Uterus (tissue), 4 donors: ENCODE results near the gene HOXD10. TPM values are rescaled to one million over a fixed set of nuclear protein-coding genes. Genes with fewer than 3 reads are reported as not detected.

Experiments used
- DNase-seq, 2 donors: peaks; one replicate each; pipeline ENCODE4 v3.0.0-alpha.2; 2019 to 2020
- H3K27ac ChIP-seq, 2 donors: fragments of 200-600 bp; sonication (generic); 1 replicate in 1 of 2; 2 replicates in 1 of 2; pipeline ENCODE4 v1.5.1; 2016 to 2018
- H3K27me3 ChIP-seq, 2 donors: fragments of 200-600 bp; sonication (generic); one replicate each; pipeline ENCODE4 v1.5.1; 2018 to 2019; ENCODE audit warnings: control low read depth in 1 of 2
- H3K36me3 ChIP-seq, 2 donors: fragments of 200-600 bp; sonication (generic); one replicate each; pipeline ENCODE4 v1.5.1; 2019; ENCODE audit warnings: control low read depth in 1 of 2
- H3K4me1 ChIP-seq, 2 donors: fragments of 200-600 bp; sonication (generic); one replicate each; pipeline ENCODE4 v1.5.1; 2018 to 2019; ENCODE audit warnings: control low read depth in 1 of 2
- H3K4me3 ChIP-seq, 2 donors: fragments of 200-600 bp; sonication (generic); 1 replicate in 1 of 2; 2 replicates in 1 of 2; pipeline ENCODE4 v1.5.1; 2018 to 2019; ENCODE audit warnings: mild to moderate bottlenecking in 1 of 2
- H3K9me3 ChIP-seq, 2 donors: fragments of 200-600 bp; sonication (generic); one replicate each; pipeline ENCODE4 v1.5.1; 2019; ENCODE audit warnings: control low read depth in 1 of 2
- POLR2A ChIP-seq, 2 donors: fragments of 450-650 bp; IDR thresholded peaks; one replicate each; pipeline ENCODE4 v1.6.1; 2016; ENCODE audit warnings: antibody characterized with exemption in 2 of 2, mild to moderate bottlenecking in 1 of 2, moderate library complexity in 1 of 2
- intact Hi-C: fragments of 100-400 bp; cut with DNase I; formaldehyde crosslinking; loops from one replicate; pipeline ENCODE4 v1.15.1; 2023; ENCODE audit warnings: low total_unique reads
- total RNA-seq, 4 donors: library from RNA; depleted of rRNA in 3 of 4; stranded (reverse); fragments of >200 nt in 3 of 4; gene quantifications; one replicate each; pipeline versions ENCODE4 v1.1.0 to v1.2.4, GENCODE V29; 2014 to 2023
- TF ChIP-seq, protein P1 (sequence below), 4 experiments: fragments of 200-600 bp in 2 of 4; fragments of 450-650 bp in 2 of 4; sonication (generic) in 2 of 4; IDR thresholded peaks; one replicate each; pipeline ENCODE4 v1.5.1; 2016 to 2019; ENCODE audit warnings: antibody characterized with exemption in 4 of 4, mild to moderate bottlenecking in 2 of 4, moderate library complexity in 1 of 4
- donor health status: DM: yes; HTN: yes; CAD: no.

HOXD10 gene
- total RNA-seq, 4 donors from 2014 or later = 6.8 to 81.0 (median 53.6) TPM

DNA sequence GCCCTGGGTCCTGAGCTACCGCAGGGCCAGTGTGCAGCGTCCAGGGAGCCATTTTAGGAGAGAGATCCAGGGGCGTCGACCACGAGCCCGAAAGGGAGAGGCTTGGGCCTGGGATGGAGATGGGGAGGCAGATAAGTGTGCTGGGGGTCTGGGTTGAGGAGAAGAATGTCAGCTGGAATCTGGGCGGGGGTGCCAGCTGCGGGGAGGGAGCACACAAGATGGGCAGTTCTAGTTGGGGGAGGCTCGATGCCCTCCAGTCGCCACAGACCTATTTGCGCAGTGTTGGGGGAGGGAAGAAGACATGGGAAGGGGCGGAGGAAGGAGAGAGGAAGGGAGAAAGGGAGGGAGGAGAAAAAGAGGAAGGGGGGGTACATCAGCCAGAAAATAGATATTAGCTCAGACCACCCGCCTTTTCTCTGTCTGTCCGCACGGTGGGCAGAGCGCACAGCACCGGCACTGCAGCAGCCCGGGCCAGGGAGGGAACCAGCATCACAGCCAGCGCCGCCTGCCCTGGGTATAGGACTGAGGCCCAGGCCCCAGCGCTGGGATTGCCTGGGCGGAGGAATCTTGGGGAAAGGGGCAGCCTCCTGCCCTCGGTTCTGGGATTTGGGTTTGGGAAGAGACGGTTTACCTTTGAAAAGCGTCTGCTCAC, 11.4 kb upstream of the HOXD10 start:
- peak overlapping the region; percentile 98 to 99 for H3K27ac ChIP-seq
- intact Hi-C loops = no loop called here
- no peaks in the 10 kb centered on the region for H3K9me3 ChIP-seq
- no peaks in the 10 kb centered on the region for H3K36me3 ChIP-seq
- H3K27me3 ChIP-seq = peaks cover 4 to 6% of the 10 kb centered on the region in 2 donors
- H3K4me3 ChIP-seq = peak overlapping the region; percentile 12 to 32
- TF ChIP-seq, protein P1, sequence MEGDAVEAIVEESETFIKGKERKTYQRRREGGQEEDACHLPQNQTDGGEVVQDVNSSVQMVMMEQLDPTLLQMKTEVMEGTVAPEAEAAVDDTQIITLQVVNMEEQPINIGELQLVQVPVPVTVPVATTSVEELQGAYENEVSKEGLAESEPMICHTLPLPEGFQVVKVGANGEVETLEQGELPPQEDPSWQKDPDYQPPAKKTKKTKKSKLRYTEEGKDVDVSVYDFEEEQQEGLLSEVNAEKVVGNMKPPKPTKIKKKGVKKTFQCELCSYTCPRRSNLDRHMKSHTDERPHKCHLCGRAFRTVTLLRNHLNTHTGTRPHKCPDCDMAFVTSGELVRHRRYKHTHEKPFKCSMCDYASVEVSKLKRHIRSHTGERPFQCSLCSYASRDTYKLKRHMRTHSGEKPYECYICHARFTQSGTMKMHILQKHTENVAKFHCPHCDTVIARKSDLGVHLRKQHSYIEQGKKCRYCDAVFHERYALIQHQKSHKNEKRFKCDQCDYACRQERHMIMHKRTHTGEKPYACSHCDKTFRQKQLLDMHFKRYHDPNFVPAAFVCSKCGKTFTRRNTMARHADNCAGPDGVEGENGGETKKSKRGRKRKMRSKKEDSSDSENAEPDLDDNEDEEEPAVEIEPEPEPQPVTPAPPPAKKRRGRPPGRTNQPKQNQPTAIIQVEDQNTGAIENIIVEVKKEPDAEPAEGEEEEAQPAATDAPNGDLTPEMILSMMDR (IDR thresholded peaks at IDR 0.05) = no peak
- peak in 1 of 2 donors; percentile 11 for TF ChIP-seq POLR2A (IDR thresholded peaks at IDR 0.05)
- DNase-seq = peak in 1 of 2 donors; percentile 64
- H3K4me1 ChIP-seq = peaks cover 0 to 10% of the 10 kb centered on the region in 2 donors

DNA sequence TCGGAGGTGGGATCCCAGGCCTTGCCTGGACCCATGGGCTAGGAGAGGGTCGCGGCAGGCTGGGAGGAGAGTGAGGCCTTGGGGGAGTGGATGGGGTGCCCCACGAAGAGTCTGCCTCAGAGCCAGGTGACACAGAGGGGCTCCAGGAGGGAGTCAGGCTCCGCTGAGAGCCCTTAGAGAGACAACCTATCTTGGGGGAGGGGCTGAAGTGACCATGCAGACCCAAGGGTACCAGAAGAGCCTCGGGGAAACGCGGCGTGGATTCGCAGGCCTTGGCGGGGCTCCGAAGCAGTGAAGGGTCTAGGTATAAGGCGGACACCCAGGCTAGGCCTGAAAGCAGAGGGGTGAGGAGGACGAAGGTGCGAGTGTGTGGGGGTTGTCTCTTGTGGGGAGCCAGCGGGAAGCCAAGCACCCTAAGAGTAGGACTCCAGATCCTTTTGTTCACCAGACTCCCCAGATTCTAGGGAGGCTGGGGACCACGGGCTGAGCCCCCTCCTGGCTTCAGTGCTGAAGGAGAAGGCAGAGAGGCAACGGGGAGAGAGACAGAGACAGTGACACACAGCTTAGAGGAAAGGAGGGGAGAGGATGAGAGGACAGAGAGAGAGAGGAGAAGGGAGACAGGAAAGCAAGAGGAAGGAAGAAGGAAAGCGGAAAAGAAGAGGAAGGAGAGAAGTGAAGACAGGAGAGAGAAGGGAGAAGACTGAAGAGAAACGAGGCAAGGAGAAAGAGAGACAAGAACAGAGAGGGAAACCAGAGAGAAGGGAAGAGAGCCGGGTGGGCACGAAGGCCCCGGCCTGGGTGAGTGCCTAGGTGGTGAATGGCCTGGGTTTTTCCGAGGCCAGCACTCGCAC, 10.6 kb upstream of the HOXD10 start:
- Histone ChIP-seq H3K9me3 (no peaks in the 10 kb centered on the region), H3K36me3 (no peaks in the 10 kb centered on the region), H3K4me3 (peak overlapping the region; percentile 42 to 48), H3K4me1 (peaks cover 0 to 8% of the 10 kb centered on the region in 2 donors), H3K27ac (peak overlapping the region; percentile 98 to 99), H3K27me3 (peaks cover 0 to 3% of the 10 kb centered on the region in 2 donors)
- TF ChIP-seq, protein P1 (IDR thresholded peaks at IDR 0.05) = no peak
- no peak for TF ChIP-seq POLR2A (IDR thresholded peaks at IDR 0.05)
- DNase-seq = peak in 1 of 2 donors; percentile 50
- intact Hi-C loops = no loop called here

DNA sequence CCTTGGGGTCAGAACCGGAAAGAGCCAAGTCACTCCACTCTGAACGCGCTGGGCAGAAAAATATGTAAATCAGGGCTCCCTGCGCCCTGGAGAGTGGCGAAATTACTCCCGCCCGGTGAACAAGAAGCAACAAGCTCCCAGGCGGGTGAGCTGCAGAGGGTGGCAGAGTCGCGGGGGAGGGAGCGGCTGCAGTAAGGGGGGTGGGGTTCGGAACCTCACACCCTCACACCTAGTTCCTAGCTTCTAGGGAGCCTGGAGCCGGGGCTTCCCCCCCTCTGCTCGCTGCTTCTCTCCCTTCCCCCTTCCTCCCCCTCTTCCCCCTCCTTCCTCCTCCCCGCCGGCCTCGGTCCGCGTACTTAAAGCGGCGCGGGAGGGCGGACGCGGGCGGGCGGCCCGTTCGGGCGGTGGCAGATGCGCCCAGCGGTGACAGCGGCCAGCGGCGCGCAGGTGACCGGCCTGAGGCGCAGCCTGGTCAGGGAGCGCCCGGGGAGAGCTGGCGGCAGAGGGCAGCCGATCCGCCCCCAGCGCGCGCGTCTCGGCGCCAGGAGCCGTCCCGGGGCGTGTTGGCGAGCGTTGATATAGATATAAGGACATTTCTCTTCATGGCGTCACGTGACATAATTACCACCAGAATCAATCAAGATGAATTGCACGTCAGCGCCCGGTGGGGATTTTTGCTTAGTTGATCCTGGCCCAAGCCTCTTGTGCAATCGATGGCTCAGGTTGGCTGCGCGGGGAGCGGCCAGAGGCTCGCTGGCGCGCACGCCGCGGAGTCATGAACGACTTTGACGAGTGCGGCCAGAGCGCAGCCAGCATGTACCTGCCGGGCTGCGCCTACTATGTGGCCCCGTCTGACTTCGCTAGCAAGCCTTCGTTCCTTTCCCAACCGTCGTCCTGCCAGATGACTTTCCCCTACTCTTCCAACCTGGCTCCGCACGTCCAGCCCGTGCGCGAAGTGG, 9.7 kb upstream of the HOXD10 start, which contains the start of gene HOXD11:
Gene HOXD11 (plus strand): TSS at position 700 of the 959 bp plus-strand sequence. CDS start 76 bp downstream, at position 776.
- H3K4me3 ChIP-seq = peak within 1 kb of the TSS; percentile 44 to 51
- TF ChIP-seq, protein P1 (IDR thresholded peaks at IDR 0.05) = no peak
- TF ChIP-seq POLR2A (IDR thresholded peaks at IDR 0.05) = peak in 1 of 2 donors; percentile 56
- peak; percentile 80 to 88 for DNase-seq
- H3K27ac ChIP-seq = peak within 1 kb of the TSS; percentile 98 to 99
- H3K36me3 ChIP-seq = no peaks in the 10 kb centered on the region
- H3K9me3 ChIP-seq = no peaks in the 10 kb centered on the region
- peaks cover 0 to 3% of the 10 kb centered on the region in 2 donors for H3K27me3 ChIP-seq
- intact Hi-C loops = no loop called here
- H3K4me1 ChIP-seq = peaks cover 0 to 8% of the 10 kb centered on the region in 2 donors

DNA sequence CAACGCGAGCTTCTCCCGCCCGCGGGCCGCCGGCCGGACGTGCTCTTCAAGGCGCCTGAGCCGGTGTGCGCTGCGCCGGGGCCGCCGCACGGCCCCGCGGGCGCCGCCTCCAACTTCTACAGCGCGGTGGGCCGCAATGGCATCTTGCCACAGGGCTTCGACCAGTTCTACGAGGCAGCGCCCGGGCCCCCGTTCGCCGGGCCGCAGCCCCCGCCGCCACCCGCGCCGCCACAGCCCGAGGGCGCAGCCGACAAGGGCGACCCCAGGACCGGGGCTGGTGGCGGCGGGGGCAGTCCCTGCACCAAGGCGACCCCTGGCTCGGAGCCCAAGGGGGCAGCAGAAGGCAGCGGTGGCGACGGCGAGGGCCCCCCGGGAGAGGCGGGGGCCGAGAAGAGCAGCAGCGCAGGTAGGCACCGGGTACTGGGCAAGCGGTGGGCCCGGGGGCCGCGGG, 8.8 kb upstream of the HOXD10 start:
- intact Hi-C loops = no loop called here
- no peaks in the 10 kb centered on the region for H3K9me3 ChIP-seq
- H3K27me3 ChIP-seq = peaks cover 0 to 3% of the 10 kb centered on the region in 2 donors
- H3K4me1 ChIP-seq = peaks cover 0 to 8% of the 10 kb centered on the region in 2 donors
- H3K27ac ChIP-seq = peak overlapping the region; percentile 98 to 99
- H3K4me3 ChIP-seq = peak overlapping the region; percentile 44 to 51
- no peaks in the 10 kb centered on the region for H3K36me3 ChIP-seq
- peak; percentile 45 to 56 for DNase-seq
- TF ChIP-seq POLR2A (IDR thresholded peaks at IDR 0.05) = no peak
- TF ChIP-seq, protein P1 (IDR thresholded peaks at IDR 0.05) = no peak
